Psoas muscle (tissue), 8 donors: Measurements from ENCODE around the gene AQP6. TPM values are rescaled to one million over a fixed set of nuclear protein-coding genes. Genes with fewer than 3 reads are reported as not detected.
A peak's percentile ranks its signal among the peaks of the same experiment; 100 is the strongest.

Experiments
- ATAC-seq, 4 donors: fragments of 200-7000 bp; cut with Tn5 transposase; one replicate each; pipeline ENCODE4 v1.9.1; 2020; ENCODE audit warnings: moderate library complexity in 3 of 4, mild to moderate bottlenecking in 2 of 4
- DNase-seq, 2 donors: peaks; one replicate each; pipeline ENCODE4 v3.0.0-alpha.2; 2020
- H3K27ac ChIP-seq: fragments of 200-600 bp; one replicate; pipeline ENCODE4 v1.8.0; 2022
- H3K27me3 ChIP-seq, 3 donors: fragments of 200-600 bp in 1 of 3; one replicate each; pipeline versions ENCODE4 v1.6.1 to v1.8.0; 2013 to 2022; ENCODE audit warnings: low read length in 2 of 3, mild to moderate bottlenecking in 2 of 3, moderate library complexity in 1 of 3; ENCODE audit not compliant: insufficient read depth in 3 of 3
- H3K36me3 ChIP-seq, 2 donors: fragments of 200-600 bp in 1 of 2; one replicate each; pipeline versions ENCODE4 v1.6.1 to v1.8.0; 2013 to 2022; ENCODE audit warnings: low read depth in 1 of 2, mild to moderate bottlenecking in 1 of 2, moderate library complexity in 1 of 2; ENCODE audit not compliant: insufficient read depth in 1 of 2
- H3K4me1 ChIP-seq: fragments of 200-600 bp; one replicate; pipeline ENCODE4 v1.8.0; 2022
- H3K4me3 ChIP-seq: fragments of 200-600 bp; one replicate; pipeline ENCODE4 v1.8.0; 2022; ENCODE audit warnings: mild to moderate bottlenecking
- H3K9me3 ChIP-seq: fragments of 200-600 bp; one replicate; pipeline ENCODE4 v1.8.0; 2022
- WGBS, 3 donors: extraction: QIAGEN DNeasy Blood & Tissue Kit; methylation state at CpG; one replicate each; pipeline versions ENCODE4 v1.1.6 to v1.1.7; 2013; 5-methylcytosine and 5-hydroxymethylcytosine counted together
- intact Hi-C, 2 donors: fragments of 100-400 bp; cut with DNase I; formaldehyde crosslinking; loops; one replicate each; pipeline versions ENCODE4 v1.11.0 to v1.14.2; 2022
- polyA plus RNA-seq, 3 donors: library from polyadenylated mRNA; stranded (reverse); fragments of 200-250 nt; gene quantifications; one replicate each; pipeline ENCODE4 v1.2.3, GENCODE V29; 2013
- total RNA-seq, 4 donors: library from RNA; stranded (reverse); fragmentation: NEBNext Ultra II Directional in 2 of 4; extraction: Animal tissue kit (Norgen Biotek cat#: 25700) in 2 of 4; gene quantifications; one replicate each; pipeline versions ENCODE4 v1.2.1 to v1.2.4, GENCODE V29; 2021 to 2023
- TF ChIP-seq, protein P1 (sequence below): fragments of 200-600 bp; IDR thresholded peaks from one replicate; pipeline ENCODE4 v1.8.0; 2022; ENCODE audit warnings: antibody characterized with exemption
- donor health status: healthy with polysubstance abuse.
- donor health status: DM: no; HTN: no; CAD: no; lungs with moderate emphysema.
- donor health status: Bipolar disorder and iron deficiency.
- donor health status: healthy.
- donor health status: DM: yes; HTN: yes; CAD: no.
- donor health status: DM: no; HTN: no; CAD: no.
- donor health status: DM: no; HTN: no; CAD: no.
- donor health status: DM: yes; HTN: yes; CAD: no.

The AQP6 gene
- total and polyA plus RNA-seq, 7 donors, result 0.04 TPM; not detected in 6

DNA sequence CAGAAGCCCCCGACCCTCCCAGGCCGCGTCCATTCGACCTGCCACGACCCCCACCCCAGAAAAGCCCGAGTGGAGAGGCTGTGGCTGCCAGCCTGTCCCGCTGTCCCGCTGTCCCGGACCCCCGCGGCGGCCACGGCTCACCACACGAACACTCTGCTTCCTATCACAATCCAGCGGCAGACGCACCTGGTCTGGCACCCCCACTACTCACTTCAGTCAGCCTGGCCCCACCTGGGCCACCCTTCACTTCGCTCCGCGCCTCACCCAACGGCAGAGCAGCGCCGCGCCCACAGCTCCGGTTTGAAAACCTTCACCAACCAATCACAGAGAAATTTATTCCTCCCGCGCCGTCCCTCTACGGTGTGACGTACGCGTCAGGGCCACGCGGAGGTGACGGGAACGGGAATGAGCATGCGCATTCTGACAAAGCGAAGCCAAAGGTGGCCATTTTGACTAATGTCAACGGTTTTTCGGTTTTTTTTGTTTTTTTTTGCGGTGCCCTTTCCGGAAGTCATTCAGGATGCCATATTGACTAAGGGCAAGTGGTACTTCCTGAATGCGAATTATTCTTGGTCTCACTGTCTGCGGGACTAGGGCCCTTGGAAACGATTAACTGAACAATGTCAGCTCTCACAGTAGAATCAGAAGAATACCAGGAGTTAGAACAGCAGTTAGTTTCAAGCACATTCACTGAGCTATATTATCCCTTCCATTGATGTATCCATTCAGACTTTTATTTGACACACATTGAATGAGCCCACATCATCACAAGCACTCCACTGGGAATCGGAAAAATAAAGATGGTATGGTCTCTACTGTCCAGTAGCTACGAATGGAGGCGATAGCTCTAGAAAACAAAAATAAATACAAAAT lies 52.7 kb downstream of the AQP6 start, which contains the start of gene RACGAP1:
Gene RACGAP1, minus strand, starts transcription at position 308 of the 873 bp plus-strand sequence. CDS start 8,779 bp downstream, outside the sequence.
- intact Hi-C loops, result no loop called here
- 4 to 5% (median 5%) methylated on average over 47 of the region's 47 CpGs for WGBS, 3 donors
- no peaks in the 10 kb centered on the region for H3K9me3 ChIP-seq
- TF ChIP-seq, protein P1, sequence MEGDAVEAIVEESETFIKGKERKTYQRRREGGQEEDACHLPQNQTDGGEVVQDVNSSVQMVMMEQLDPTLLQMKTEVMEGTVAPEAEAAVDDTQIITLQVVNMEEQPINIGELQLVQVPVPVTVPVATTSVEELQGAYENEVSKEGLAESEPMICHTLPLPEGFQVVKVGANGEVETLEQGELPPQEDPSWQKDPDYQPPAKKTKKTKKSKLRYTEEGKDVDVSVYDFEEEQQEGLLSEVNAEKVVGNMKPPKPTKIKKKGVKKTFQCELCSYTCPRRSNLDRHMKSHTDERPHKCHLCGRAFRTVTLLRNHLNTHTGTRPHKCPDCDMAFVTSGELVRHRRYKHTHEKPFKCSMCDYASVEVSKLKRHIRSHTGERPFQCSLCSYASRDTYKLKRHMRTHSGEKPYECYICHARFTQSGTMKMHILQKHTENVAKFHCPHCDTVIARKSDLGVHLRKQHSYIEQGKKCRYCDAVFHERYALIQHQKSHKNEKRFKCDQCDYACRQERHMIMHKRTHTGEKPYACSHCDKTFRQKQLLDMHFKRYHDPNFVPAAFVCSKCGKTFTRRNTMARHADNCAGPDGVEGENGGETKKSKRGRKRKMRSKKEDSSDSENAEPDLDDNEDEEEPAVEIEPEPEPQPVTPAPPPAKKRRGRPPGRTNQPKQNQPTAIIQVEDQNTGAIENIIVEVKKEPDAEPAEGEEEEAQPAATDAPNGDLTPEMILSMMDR, result no peak
- H3K36me3 ChIP-seq, result no peaks in the 10 kb centered on the region
- no peaks in the 10 kb centered on the region for H3K4me1 ChIP-seq
- peak within 1 kb of the TSS; percentile 76 for H3K4me3 ChIP-seq
- DNase-seq (peak; percentile 94 to 97), ATAC-seq (peak; percentile 100)
- H3K27me3 ChIP-seq, result no peaks in the 10 kb centered on the region
- peak within 1 kb of the TSS; percentile 32 for H3K27ac ChIP-seq

DNA sequence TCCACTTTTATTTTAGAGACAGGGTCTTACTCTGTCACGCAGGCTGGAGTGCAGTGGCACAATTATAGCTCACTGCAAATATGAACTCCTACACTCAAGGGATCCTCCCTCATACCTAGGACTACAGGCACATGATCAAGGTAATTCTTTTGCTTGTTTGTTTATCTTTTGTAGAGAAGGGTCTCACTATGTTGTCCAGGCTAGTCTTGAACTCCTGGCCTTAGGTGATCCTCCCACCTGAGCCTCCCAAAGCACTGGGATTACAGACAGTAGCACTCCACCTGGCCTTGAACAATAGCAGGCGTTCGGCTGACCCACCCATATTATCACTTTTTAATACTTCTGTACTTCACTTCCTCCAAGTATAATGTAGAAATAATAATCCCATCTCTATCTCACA lies 53.9 kb downstream of the AQP6 start:
- WGBS, 3 donors, result 90 to 93% (median 92%) methylated on average over 3 of the region's 3 CpGs
- TF ChIP-seq, protein P1, result no peak
- no peaks in the 10 kb centered on the region for H3K4me1 ChIP-seq
- no peaks in the 10 kb centered on the region for H3K9me3 ChIP-seq
- no peaks in the 10 kb centered on the region for H3K27me3 ChIP-seq
- no peak for DNase-seq
- no peak for ATAC-seq
- H3K36me3 ChIP-seq, result no peaks in the 10 kb centered on the region
- H3K27ac ChIP-seq, result no peak overlapping the region
- intact Hi-C loops, result no loop called here
- no peak overlapping the region for H3K4me3 ChIP-seq

Other genes with a start within 250 kb of the AQP6 start
- gene TMBIM6, start 231.4 kb upstream of the AQP6 start, total RNA-seq, result 100 to 1,000 TPM; 171 to 256 (median 241) TPM
- 100 to 1,000 TPM; 164 to 317 (median 250) TPM for gene TMBIM6, start 231.4 kb upstream of the AQP6 start, polyA plus RNA-seq
- 10 to 100 TPM; 11.7 to 16.5 (median 12.8) TPM for gene NCKAP5L, start 144.5 kb upstream of the AQP6 start, total RNA-seq
- 1 to 10 TPM; 6.8 to 7.8 (median 7.1) TPM for gene NCKAP5L, start 144.5 kb upstream of the AQP6 start, polyA plus RNA-seq
- gene BCDIN3D, start 129.8 kb upstream of the AQP6 start, total RNA-seq, result 1 to 10 TPM; 1.6 to 3.5 (median 3.3) TPM
- gene BCDIN3D, start 129.8 kb upstream of the AQP6 start, polyA plus RNA-seq, result 1 to 10 TPM; 1.8 to 9.0 (median 3.1) TPM
- 1 to 10 TPM in 1 of 4 donors, under 1 TPM in 2, not detected in 1; 0.22 to 1.1 (median 0.58) TPM for gene FAIM2, start 69.0 kb upstream of the AQP6 start, total RNA-seq
- gene FAIM2, start 69.0 kb upstream of the AQP6 start, polyA plus RNA-seq, result under 1 TPM in 2 of 3 donors, not detected in 1; 0.57 to 0.70 TPM
- not detected for gene AQP2, start 22.2 kb upstream of the AQP6 start, total RNA-seq
- not detected for gene AQP2, start 22.2 kb upstream of the AQP6 start, polyA plus RNA-seq
- gene AQP5, start 11.1 kb upstream of the AQP6 start, total RNA-seq, result not detected
- gene AQP5, start 11.1 kb upstream of the AQP6 start, polyA plus RNA-seq, result under 1 TPM in 1 of 3 donors, not detected in 2; 0.05 TPM
- 1 to 10 TPM; 4.6 to 6.1 (median 5.2) TPM for gene RACGAP1, start 52.5 kb downstream of the AQP6 start, total RNA-seq
- gene RACGAP1, start 52.5 kb downstream of the AQP6 start, polyA plus RNA-seq, result 10 to 100 TPM in 1 of 3 donors, 1 to 10 TPM in 2; 3.4 to 15.3 (median 5.5) TPM
- gene ASIC1, start 84.6 kb downstream of the AQP6 start, total RNA-seq, result under 1 TPM; 0.32 to 0.82 (median 0.60) TPM
- under 1 TPM; 0.20 to 0.29 (median 0.25) TPM for gene ASIC1, start 84.6 kb downstream of the AQP6 start, polyA plus RNA-seq
- 10 to 100 TPM; 14.2 to 21.1 (median 17.9) TPM for gene SMARCD1, start 112.4 kb downstream of the AQP6 start, total RNA-seq
- 10 to 100 TPM; 11.7 to 20.4 (median 12.3) TPM for gene SMARCD1, start 112.4 kb downstream of the AQP6 start, polyA plus RNA-seq
- 100 to 1,000 TPM in 3 of 4 donors, 10 to 100 TPM in 1; 92.0 to 221 (median 148) TPM for gene GPD1, start 131.1 kb downstream of the AQP6 start, total RNA-seq
- 100 to 1,000 TPM in 1 of 3 donors, 10 to 100 TPM in 2; 17.4 to 120 (median 66.0) TPM for gene GPD1, start 131.1 kb downstream of the AQP6 start, polyA plus RNA-seq
- gene COX14, start 139.3 kb downstream of the AQP6 start, total RNA-seq, result 100 to 1,000 TPM; 101 to 141 (median 115) TPM
- gene COX14, start 139.3 kb downstream of the AQP6 start, polyA plus RNA-seq, result 100 to 1,000 TPM; 132 to 173 (median 132) TPM
- gene CERS5, start 194.4 kb downstream of the AQP6 start, total RNA-seq, result 10 to 100 TPM in 1 of 4 donors, 1 to 10 TPM in 3; 5.2 to 10.7 (median 6.6) TPM
- 1 to 10 TPM; 7.2 to 8.2 (median 7.5) TPM for gene CERS5, start 194.4 kb downstream of the AQP6 start, polyA plus RNA-seq